Renal cortex interstitium (tissue), 11 donors: ENCODE measurements around the gene NMRAL1. TPM values are rescaled to one million over a fixed set of nuclear protein-coding genes. Genes with fewer than 3 reads are reported as not detected.

ENCODE experiments used
- DNase-seq, 11 donors: peaks; one replicate each; pipeline ENCODE4 v3.0.0-alpha.2; 2013; ENCODE audit warnings: low read depth in 9 of 11, low spot score in 4 of 11; ENCODE audit errors: extremely low read depth in 1 of 11
- polyA plus RNA-seq, 3 donors: library from polyadenylated mRNA; unstranded; fragments of 120-200 nt; gene quantifications; one replicate each; pipeline ENCODE4 v1.2.1, GENCODE V29; 2013; ENCODE audit not compliant: insufficient read length in 3 of 3

NMRAL1 gene
- polyA plus RNA-seq, 3 donors = 32.3 to 54.2 (median 43.5) TPM

DNA sequence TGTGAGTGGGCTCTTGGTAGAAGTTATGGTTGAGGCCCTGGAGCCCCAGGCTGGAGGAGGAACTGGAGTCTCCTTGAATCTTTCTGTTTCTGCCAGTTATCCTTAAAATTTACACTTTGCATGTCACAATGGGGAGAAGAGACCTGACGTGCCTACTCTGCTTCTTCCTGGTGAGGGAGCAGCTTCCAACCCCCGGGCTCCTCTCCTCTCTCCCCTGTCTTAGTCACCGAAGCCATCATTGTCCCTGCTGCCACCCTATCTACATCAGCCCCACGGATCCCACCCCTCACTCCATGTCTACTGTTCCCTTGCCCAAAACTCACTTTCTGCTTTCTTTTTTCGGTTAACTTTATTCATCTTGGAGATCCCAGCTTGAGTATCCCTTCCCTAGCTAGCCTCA, 31.2 kb downstream of the NMRAL1 start:
- no peak for DNase-seq

DNA sequence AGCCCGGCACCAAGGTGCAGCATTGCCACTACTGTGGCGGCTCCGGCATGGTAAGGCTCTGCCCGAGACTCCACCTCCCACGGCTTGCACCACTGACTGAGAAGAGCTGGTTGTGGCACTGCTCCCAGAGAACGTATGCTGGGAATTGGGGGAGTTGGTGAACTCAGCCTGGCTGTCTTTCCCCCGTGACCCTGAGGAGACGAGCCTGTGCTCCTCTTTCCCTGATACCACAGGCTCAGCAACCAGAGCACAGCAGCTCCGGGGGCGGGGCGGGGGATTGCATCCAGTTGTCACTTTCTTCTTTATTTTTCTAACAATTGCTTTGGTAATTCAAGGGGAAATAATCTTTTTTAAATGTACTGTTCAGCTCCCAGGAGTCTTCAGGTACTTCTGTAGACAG, 32.1 kb downstream of the NMRAL1 start:
- DNase-seq = no peak

DNA sequence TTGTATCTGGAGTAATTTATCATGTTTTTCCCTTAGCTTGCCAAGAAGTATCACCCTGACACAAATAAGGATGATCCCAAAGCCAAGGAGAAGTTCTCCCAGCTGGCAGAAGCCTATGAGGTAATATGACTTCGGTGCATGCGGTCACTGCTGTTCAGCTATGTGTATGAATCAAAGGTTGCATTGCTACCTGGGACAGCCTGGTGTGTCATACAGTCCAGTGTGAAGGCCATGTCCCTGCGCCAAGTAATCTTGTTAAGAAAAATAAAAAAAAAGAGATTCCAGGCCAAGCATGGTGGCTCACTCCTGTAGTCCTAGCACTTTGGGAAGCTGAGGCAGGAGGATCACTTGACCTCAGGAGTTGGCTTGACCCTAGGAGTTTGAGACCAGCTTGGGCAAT, 37.1 kb downstream of the NMRAL1 start:
- DNase-seq = no peak

DNA sequence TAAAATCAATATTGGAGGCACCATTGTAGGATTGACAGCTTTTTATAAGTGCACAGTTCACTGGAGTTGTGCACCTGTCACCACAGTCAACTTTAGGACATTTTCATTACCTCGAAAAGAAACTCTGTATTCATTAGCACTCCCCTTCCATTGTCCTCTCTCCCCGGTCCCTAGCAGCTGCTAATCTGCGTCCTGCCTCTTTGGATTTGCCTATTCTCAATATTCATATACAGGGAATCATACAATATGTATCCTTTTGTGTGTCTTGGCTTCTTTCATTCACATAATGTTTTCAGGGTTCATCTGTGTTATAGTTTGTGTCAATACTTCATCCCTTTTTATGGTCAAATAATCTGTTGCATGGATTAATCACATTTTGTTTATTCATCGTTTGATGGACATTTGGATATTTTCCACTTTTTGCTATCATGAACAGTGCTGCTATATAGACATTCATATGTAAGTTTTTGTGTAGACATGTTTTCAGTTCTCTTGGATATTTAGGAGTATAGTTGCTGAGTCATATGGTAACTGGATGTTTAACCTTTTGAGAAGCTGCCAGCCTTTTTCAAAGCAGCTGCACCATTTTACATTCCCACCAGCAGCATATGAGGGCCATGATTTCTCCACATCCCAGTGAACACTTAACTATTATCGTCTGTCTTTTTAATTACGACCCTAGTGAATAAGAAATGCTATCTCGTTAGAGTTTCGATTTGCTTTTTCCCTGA, 38.9 kb downstream of the NMRAL1 start:
- no peak for DNase-seq

DNA sequence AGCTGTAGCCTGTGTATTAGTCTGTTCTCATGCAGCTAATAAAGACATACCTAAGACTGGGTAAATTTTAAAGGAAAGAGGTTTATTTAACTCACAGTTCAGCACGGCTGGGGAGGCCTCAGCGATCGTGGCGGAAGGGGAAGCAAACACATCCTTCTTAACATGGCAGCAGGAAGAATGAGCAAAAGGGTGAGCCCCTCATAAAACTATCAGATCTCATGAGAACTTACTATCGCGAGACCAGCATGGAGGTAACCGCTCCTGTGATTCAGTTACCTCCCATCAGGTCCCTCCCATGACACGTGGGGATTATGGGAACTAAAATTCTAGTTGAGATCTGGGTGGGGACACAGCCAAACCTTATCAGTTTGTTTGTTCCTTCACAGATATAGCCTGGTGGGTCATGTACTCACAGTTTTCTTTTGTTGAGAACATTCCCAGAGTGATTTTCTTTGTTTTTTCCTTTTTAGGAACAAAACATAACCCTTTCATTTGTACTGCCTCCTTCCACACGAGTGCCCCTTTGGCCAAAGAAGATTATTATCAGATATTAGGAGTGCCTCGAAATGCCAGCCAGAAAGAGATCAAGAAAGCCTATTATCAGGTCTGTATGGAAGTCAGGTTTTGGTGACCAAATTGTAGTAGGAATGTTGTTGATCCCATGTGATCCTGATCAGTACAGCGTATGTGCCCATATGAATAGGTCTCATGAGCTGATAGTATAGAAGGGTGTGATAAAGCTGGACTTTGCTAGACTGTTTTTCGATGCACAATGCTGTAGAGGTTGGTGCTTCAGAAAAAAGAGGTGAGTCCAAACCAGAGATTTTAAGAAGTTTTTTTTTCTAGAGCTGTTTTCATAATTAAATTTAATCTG, 40.3 kb downstream of the NMRAL1 start:
- DNase-seq = no peak

DNA sequence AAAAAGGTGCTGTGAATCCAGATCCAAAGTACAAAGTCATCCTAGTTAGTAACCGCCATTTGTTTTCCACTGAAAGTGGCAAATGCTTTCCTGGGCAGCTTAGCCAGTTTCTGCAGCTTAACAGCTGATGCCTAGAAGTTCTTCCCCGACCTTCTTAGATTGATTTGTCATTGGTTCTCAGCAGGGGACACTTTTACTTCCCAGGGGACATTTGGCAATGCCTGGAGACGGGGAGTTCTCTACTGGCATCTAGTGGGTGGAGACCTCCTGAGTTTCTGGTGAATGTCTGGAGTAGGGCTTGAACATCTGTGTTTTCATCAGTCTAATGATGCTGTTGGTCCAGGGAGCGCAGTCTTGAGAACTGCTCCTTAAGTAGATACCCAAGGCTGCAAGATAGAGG, 41.2 kb downstream of the NMRAL1 start:
- no peak for DNase-seq

DNA sequence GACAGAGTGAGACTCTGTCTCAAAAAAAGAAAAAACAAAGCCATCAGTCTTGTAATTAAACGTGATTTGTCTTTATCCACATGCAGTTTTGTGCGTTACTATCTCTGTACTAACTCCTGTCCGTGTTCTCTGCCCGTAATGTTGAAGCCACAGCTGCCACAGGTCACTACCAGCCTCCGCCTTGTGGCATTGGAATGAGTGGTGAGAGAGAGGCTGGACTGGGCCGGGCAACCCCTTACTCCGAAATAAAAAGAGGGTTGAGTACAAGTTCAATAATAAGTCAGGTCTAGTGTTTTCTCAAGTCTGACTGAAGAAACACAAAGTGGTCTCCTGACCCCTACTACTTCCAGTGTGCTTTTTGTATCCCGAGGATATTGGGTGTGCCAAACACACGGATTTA, 43.4 kb downstream of the NMRAL1 start:
- DNase-seq = no peak

DNA sequence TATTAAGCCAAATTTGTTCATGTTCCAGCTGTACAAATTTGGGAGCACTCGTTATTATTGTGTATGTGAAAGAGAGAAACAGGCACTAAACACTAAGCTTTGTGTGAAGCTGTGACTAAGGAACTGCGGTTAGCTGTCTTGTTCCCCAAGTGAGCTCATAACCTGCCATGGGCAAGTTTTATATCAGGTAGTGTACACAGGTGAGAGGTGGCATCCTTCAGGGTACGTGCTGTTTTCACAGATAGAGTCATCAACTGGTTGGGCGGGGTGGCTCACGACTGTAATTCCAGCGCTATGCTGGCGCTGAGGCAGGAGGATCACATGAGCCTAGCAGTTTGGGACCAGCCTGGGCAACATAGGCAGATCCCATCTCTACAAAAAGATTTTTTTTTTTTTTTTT, 45.9 kb downstream of the NMRAL1 start:
- DNase-seq = no peak

DNA sequence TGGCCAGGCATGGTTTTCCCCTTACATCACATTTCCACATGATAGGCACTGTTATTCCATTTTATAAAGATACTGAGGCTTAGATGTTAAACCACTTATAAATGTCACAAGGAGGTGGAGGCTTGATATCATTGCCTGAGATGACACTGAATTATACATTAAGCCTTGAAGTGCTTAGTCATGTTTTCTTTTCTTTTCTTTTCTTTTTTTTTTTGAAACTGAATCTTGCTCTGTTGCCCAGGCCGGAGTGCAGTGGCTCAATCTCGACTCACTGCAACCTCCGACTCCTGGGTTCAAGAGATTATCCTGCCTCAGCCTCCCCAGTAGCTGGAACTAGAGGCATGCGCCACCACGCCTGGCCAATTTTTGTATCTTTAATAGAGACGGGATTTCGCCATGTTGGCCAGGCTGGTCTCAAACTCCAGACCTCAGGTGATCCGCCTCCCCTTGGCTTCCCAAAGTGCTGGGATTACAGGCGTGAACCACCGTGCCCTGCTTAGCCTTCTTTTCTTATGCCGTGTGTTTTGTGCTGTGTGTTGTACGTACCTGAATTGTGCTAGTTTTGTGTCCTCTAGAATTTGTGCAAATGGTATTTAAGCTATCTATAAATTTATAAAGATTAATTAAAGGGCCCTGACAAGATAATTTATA, 47.6 kb downstream of the NMRAL1 start:
- no peak for DNase-seq

DNA sequence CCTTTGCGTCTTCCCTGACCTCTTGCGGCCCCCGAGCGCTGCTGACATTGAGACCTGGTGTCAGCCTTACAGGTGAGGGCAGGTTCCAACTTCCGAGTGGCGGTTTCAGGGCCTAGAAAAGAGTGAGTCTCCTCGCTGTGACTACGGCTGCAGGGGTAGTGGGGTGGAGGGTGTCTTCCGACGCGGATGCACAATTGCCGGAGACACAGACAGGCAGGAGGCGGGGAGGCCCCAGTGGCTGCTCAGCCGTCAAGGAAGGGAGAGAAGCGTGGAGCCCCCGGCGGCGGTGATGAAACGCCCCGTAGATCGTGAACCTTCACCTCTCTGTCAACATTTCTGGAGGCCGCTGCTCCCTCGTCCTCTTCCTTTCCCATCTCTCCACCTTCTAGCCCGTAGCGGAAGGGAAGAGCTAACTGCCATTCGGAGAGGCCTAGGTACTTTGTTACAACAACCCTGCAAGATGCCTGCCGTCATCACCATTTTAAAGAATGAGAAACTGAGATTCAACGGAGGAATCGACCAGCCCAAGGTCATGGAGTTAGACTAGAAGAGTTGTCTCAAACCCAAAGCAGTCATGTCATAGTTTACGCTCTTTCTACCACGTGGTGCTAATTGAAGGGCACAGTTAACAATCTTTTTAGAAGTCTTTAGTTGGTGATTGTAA, 48.3 kb downstream of the NMRAL1 start:
- DNase-seq = no peak

DNA sequence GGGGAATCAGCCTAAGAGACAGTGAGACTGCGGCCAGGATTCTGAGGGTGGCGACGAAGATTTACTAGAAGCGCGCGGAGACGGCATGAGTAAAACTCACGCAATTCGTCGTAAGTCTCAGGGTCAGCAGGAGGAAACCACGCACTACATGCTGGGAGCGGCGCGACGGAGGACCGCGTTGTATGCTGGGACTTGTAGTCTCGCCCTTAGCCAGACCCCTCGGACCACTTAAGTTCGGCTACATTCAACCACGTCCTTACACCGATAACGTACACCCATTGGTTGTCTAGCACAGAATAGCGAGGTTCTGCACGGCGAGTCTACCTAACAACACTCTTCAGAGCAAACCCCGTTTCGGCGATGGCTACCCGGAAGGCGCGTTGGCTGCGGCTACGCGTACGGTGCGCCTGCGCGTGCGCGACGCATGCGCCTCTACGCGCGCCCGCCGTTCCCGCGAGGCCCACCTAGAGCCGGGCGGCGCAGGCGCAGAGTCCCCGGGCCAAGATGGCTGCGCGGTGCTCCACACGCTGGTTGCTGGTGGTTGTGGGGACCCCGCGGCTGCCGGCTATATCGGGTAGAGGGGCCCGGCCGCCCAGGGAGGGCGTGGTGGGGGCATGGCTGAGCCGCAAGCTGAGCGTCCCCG, 48.9 kb downstream of the NMRAL1 start, which contains the start of gene DNAJA3:
Gene DNAJA3, plus strand, starts transcription at position 491 of the 643 bp plus-strand sequence. Its CDS starts 14 bp downstream, at position 505.
- DNase-seq = peak; percentile 77 to 95 (median 91)

DNA sequence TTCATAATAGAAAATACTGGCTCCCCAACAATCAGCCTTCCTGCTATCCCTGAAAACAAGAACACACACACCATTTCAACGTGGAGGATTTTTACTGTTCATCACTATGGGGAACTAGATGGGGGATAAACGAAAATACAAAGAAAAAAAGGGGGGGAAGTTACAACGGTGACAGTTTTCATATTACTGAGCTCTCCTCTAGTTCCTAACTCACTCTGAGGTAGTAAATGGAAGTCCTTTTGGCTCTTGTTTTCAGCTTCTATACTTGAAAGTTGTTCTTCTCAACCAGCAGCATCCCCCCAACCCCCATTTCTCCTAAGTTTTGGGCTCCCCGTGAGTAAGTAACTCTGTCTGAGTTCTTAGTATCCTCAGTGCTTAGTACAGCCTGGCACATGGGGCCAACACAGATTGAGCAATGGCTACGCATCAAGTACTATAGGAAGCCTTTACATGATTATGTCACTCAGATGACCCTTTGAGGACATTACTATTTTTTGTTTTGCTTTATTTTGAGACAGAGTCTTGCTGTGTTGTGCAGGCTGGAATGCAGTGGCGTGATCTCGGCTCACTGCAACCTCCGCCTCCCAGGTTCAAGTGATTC, 53.8 kb downstream of the NMRAL1 start:
- no peak for DNase-seq

DNA sequence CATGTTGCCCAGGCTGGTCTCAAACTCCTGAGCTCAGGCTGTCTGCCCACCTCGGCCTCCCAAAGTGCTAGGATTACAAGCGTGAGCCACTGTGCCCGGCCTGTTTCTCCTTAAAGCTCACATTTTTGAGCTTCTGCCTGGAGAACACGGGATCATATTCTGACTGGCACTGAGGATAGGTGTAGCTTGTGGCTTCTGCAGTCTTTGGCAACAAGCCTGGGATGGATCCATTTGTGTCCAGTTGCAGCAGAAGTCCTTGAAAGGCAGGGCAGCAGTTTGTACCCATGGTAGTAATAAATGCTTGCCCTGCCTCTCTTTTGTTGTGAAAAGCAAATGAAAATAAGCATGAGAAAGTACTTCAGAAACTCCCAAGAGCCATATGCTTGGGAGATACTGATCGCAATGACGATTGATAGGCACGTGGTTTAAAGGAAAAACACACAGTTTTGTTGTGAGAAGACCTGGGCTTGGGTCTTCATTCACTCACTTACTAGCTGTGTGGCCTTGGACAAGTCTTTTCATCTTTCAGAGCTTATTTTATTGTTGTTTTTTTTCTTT, 54.9 kb downstream of the NMRAL1 start:
- no peak for DNase-seq

DNA sequence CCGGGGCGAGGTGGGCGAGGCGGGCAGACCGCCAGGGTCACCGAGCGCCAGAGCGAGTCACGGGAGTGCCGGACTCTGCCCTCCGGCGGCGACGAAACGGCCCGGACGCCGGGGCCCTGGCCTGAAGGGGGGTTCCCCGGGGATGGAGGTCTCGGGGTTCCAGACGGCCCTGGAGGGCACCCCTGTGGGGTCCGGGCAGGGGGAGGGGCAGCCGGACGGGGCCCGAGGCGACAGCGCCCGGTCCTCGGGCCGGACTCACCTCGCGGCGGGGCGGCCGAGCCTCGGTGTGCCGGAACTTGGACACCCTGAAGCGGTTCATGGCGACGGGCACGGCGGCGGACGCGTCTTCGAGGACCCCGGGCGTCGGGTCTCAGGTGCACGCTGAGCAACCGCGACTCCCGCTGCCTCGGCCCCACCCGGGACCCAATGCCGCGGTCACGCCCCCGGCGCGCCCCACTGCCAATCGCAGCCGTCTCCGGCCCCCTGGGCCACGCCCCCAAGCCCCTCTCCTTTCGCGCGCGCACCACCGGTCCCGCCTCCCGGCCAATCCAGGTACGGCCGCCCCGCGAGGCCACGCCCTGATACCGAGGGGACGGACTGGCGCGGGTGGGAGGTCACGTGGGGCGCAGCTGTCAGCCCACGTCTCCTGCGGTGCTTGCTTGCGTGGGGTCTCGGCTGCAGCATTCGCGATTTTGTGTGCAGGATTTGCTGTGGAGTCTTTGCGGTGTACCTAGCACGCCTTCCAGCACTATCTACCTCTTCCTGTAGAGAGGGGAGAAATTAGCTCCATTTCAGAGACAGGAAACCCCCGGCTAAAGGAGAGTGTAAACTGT, 58.0 kb downstream of the NMRAL1 start, which contains the start of gene CORO7:
Gene CORO7, minus strand, starts transcription at position 397 of the 833 bp plus-strand sequence. Its CDS starts 78 bp downstream, at position 319.
- DNase-seq = peak in 9 of 11 donors; percentile 68 to 87 (median 82)

DNA sequence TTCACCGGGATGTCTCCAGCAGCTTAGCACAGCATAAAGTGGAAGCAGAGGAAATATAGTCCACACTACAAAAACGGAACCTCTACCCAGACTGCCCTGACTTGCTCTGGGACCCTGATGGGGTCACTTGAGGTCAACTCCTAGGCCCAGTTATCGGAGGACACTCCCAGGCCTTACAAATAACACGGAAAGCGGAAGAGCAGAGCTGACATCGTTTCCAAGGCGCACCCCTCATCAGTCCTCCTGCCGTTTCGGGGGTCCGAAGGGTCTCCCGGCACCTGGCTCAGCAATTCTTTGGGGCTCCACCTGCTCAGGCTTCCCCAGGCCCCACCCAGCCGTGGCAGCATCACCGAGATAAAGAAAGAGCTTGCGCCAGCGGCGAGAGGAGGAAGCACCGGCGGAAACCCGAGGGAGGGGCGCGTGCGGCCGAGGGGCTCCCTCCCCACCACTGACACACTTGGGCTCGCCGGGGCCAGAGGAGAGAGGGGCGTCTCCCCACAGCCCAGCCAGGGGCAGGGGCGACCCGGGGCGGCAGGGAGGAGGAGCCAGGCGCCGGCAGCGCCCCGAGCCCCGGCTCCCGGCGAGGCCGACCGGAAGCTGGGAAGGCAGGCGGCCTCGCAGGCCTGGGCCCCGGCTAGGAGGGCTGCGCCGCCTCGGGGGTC, 58.8 kb downstream of the NMRAL1 start:
- no peak for DNase-seq

DNA sequence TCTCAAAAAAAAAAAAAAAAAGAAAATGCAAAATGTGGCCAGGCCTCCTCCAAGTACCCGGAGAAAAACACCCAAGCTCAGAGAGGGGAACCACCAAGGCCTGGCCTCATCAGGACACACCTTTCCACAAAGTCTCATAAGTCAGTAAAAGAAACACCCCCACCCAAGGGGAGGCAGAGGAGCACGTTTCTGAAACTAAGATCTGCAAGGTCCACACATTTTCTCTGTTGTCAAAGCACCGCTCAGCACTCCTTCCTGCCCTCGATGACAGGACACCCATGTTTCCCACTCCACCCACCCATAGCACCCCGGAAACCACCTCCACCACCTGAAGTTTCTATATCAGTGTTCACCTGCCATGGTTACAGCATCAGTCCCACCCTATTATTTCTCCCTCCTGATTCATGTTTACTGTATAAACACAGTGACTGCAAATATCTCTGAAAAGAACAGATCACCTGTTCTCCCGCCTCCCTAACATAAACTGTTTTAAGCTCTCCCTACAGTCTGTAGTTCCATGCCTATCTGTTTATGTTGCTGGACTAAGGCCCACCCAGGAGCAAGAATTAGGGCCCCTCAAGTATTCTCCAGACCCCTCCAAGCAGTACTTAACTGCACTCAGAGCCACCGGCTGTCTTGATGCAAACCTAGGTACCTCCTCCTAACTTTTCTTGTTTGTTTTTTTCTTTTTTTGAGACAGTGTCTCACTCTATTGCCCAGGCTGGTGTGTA, 60.1 kb downstream of the NMRAL1 start:
- no peak for DNase-seq
